SK-N-SH treated with all-trans-retinoic acid at 6 μM for 48 hours (cell line): Measurements from ENCODE around the gene SAPCD2.

ENCODE experiments used
- ATAC-seq: fragments of 200-7000 bp; cut with Tn5 transposase; 3 replicates; pipeline ENCODE4 v1.9.1; 2020; ENCODE audit warnings: mild to moderate bottlenecking, moderate library complexity
- ARNTL ChIP-seq: fragments of 450-650 bp; formaldehyde crosslinking; IDR thresholded peaks from 2 replicates; pipeline ENCODE4 v1.5.0; 2020; ENCODE audit warnings: low read depth, mild to moderate bottlenecking, moderate library complexity, borderline replicate concordance
- BACH2 ChIP-seq: fragments of 250-450 bp; sonication (Bioruptor Pico); IDR thresholded peaks from 2 replicates; pipeline ENCODE4 v1.9.0; 2021; ENCODE audit warnings: mild to moderate bottlenecking, borderline replicate concordance
- CREB5 ChIP-seq: fragments of 250-450 bp; sonication (Bioruptor Pico); IDR thresholded peaks from 2 replicates; pipeline ENCODE4 v1.5.1; 2020; ENCODE audit warnings: low read depth, mild to moderate bottlenecking, moderate library complexity
- CSDC2 ChIP-seq: fragments of 250-450 bp; sonication (Bioruptor Pico); IDR thresholded peaks from 2 replicates; pipeline ENCODE4 v1.5.0; 2020; ENCODE audit warnings: mild to moderate bottlenecking, moderate library complexity
- ESRRG ChIP-seq: fragments of 250-450 bp; sonication (Bioruptor Pico); IDR thresholded peaks from 2 replicates; pipeline ENCODE4 v1.6.1; 2021; ENCODE audit warnings: mild to moderate bottlenecking
- GLIS3 ChIP-seq: fragments of 250-450 bp; sonication (Bioruptor Pico); IDR thresholded peaks from 2 replicates; pipeline ENCODE4 v1.5.0; 2020; ENCODE audit warnings: mild to moderate bottlenecking, moderate library complexity
- ISL1 ChIP-seq: fragments of 250-450 bp; sonication (Bioruptor Pico); IDR thresholded peaks from 2 replicates; pipeline ENCODE4 v2.1.2; 2022; ENCODE audit warnings: mild to moderate bottlenecking, moderate library complexity
- POU6F1 ChIP-seq: fragments of 250-450 bp; sonication (Bioruptor Pico); IDR thresholded peaks from 2 replicates; pipeline ENCODE4 v1.8.0; 2021; ENCODE audit warnings: low read depth, mild to moderate bottlenecking, moderate library complexity, borderline replicate concordance
- PPARA ChIP-seq: fragments of 250-450 bp; sonication (Bioruptor Pico); IDR thresholded peaks from 2 replicates; pipeline ENCODE4 v1.5.0; 2020; ENCODE audit warnings: mild to moderate bottlenecking, borderline replicate concordance
- RARB ChIP-seq: fragments of 250-450 bp; sonication (Bioruptor Pico); IDR thresholded peaks from 2 replicates; pipeline ENCODE4 v1.8.0; 2021; ENCODE audit warnings: mild to moderate bottlenecking, moderate library complexity
- SNAI2 ChIP-seq: fragments of 250-450 bp; sonication (Bioruptor Pico); IDR thresholded peaks from 2 replicates; pipeline ENCODE4 v1.5.0; 2020; ENCODE audit warnings: mild to moderate bottlenecking, moderate library complexity
- TCF4 ChIP-seq: fragments of 250-450 bp; sonication (Bioruptor Pico); IDR thresholded peaks from 2 replicates; pipeline ENCODE4 v1.8.0; 2021; ENCODE audit warnings: mild to moderate bottlenecking, moderate library complexity, borderline replicate concordance
- TOX ChIP-seq: fragments of 250-450 bp; sonication (Bioruptor Pico); IDR thresholded peaks from 2 replicates; pipeline ENCODE4 v1.8.0; 2021; ENCODE audit warnings: mild to moderate bottlenecking, moderate library complexity, borderline replicate concordance
- ZC3H10 ChIP-seq: fragments of 250-450 bp; sonication (Bioruptor Pico); IDR thresholded peaks from 2 replicates; pipeline ENCODE4 v1.5.1; 2021; ENCODE audit warnings: mild to moderate bottlenecking, moderate library complexity
- ZFP3 ChIP-seq: fragments of 250-450 bp; sonication (Bioruptor Pico); IDR thresholded peaks from 2 replicates; pipeline ENCODE4 v1.5.0; 2020; ENCODE audit warnings: mild to moderate bottlenecking, moderate library complexity
- ZFP30 ChIP-seq: fragments of 450-650 bp; formaldehyde crosslinking; IDR thresholded peaks from 2 replicates; pipeline ENCODE4 v1.5.0; 2022; ENCODE audit warnings: mild to moderate bottlenecking, moderate library complexity
- ZNF565 ChIP-seq: fragments of 450-650 bp; formaldehyde crosslinking; conservative IDR thresholded peaks from 2 replicates; pipeline ENCODE4 v1.5.0; 2020; ENCODE audit warnings: low read depth, mild to moderate bottlenecking, moderate library complexity
- ZNF70 ChIP-seq: fragments of 450-650 bp; formaldehyde crosslinking; IDR thresholded peaks from 2 replicates; pipeline ENCODE4 v1.5.0; 2020; ENCODE audit warnings: mild to moderate bottlenecking, moderate library complexity
- ZNF8 ChIP-seq: fragments of 450-650 bp; formaldehyde crosslinking; IDR thresholded peaks from 2 replicates; pipeline ENCODE4 v1.5.0; 2020; ENCODE audit warnings: mild to moderate bottlenecking, moderate library complexity
- TF ChIP-seq, protein P1 (sequence below): fragments of 250-450 bp; sonication (Bioruptor Pico); IDR thresholded peaks from 2 replicates; pipeline ENCODE4 v1.5.0; 2020; ENCODE audit warnings: mild to moderate bottlenecking, moderate library complexity

SAPCD2 gene

GRCh38 chr9:137022662-137023008 is 47.7 kb downstream of the SAPCD2 start (continued):
- TF ChIP-seq BACH2 (no peak), TOX (CRISPR knock-in tag) (no peak), ZC3H10 (CRISPR knock-in tag) (no peak)

DNA sequence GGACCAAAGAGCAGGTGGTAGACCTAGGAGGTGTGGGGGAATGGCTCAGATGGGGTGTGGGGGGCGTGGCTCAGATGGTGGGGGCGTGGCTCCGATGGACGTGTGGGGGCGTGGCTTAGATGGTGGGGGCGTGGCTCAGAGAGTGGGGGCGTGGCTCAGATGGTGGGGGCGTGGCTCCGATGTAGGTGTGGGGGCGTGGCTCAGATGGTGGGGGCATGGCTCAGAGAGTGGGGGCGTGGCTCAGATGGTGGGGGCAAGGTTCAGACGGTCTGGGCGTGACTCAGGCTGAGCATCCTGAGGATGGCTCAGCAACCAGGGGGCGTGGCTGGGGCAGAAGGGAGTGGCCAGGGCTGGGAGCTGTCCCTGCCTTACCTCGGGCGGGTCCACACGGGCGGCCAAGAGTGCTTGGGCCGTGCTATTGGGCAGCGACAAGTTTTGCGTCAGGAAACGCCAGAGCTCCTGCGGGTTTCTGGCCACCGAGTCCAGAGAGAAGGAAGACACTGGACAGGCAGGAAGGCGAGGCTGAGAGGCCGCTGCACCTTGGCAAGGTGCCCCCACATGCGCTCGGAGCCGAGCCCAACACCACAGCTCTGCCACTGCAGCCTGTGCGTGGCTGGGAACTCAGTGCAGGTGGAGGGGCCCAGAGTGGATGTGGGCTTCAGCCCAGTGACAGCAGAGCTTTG is 48.2 kb downstream of the SAPCD2 start:
- TF ChIP-seq ESRRG (CRISPR knock-in tag) (no peak), SNAI2 (CRISPR knock-in tag) (no peak), POU6F1 (CRISPR knock-in tag) (no peak), PPARA (no peak), CREB5 (CRISPR knock-in tag) (no peak), CSDC2 (CRISPR knock-in tag) (no peak), ARNTL (CRISPR knock-in tag) (no peak), ZNF8 (no peak), BACH2 (no peak), ZNF70 (CRISPR knock-in tag) (no peak), ZFP3 (no peak), TCF4 (CRISPR knock-in tag) (no peak), ISL1 (CRISPR knock-in tag) (no peak), GLIS3 (CRISPR knock-in tag) (no peak), TOX (CRISPR knock-in tag) (no peak), ZFP30 (CRISPR knock-in tag) (no peak)
- TF ChIP-seq, protein P1, sequence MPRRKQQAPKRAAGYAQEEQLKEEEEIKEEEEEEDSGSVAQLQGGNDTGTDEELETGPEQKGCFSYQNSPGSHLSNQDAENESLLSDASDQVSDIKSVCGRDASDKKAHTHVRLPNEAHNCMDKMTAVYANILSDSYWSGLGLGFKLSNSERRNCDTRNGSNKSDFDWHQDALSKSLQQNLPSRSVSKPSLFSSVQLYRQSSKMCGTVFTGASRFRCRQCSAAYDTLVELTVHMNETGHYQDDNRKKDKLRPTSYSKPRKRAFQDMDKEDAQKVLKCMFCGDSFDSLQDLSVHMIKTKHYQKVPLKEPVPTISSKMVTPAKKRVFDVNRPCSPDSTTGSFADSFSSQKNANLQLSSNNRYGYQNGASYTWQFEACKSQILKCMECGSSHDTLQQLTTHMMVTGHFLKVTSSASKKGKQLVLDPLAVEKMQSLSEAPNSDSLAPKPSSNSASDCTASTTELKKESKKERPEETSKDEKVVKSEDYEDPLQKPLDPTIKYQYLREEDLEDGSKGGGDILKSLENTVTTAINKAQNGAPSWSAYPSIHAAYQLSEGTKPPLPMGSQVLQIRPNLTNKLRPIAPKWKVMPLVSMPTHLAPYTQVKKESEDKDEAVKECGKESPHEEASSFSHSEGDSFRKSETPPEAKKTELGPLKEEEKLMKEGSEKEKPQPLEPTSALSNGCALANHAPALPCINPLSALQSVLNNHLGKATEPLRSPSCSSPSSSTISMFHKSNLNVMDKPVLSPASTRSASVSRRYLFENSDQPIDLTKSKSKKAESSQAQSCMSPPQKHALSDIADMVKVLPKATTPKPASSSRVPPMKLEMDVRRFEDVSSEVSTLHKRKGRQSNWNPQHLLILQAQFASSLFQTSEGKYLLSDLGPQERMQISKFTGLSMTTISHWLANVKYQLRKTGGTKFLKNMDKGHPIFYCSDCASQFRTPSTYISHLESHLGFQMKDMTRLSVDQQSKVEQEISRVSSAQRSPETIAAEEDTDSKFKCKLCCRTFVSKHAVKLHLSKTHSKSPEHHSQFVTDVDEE = no peak

DNA sequence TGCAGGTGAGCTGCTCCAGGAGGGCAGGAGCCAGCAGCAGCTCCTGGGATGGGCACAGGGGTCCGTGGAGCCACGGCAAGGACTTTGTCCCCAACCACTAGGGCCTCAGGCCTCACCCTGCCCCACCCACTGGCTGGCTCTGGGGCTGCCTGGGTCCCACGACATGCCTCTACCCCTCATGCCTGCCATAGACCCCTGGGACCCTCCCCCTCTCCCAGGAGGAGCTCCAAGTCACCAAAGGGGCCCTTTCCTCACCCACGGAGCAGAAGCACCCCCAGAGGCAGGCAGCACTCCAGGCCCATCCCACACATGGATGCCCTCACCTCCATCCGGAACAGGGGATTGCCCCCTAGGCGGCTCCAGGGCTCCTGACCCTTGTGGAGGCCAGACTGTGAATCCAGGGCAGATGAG is 48.8 kb downstream of the SAPCD2 start:
- TF ChIP-seq ISL1 (CRISPR knock-in tag) = no peak
- no peak for TF ChIP-seq ZFP3
- TF ChIP-seq, protein P1 = no peak
- no peak for TF ChIP-seq RARB (CRISPR knock-in tag)
- TF ChIP-seq ZNF565 (CRISPR knock-in tag) = no peak
- TF ChIP-seq POU6F1 (CRISPR knock-in tag) = no peak
- no peak for TF ChIP-seq ZNF70 (CRISPR knock-in tag)
- TF ChIP-seq ESRRG (CRISPR knock-in tag) = no peak
- ATAC-seq = no peak

More for the DNA sequence above, 48.2 kb downstream of the SAPCD2 start:
- ATAC-seq = peak; percentile 58
